T-helper 1 cell (primary cell): ENCODE results near the gene BABAM2.
A peak's percentile ranks its signal among the peaks of the same experiment; 100 is the strongest.
"Not testable (repeated sequence)": the region's sequence is repeated elsewhere in the genome, so short reads cannot be mapped to it uniquely, and the experiment has no call there.

Experiments used
- DNase-seq, 5 donors: peaks; one replicate each; pipeline ENCODE4 v3.0.0-alpha.2; 2012 to 2020

BABAM2 gene

GRCh38 chr2:28319118-28320008, 428.8 kb downstream of the BABAM2 start:
- DNase-seq, result no peak

- DNase-seq, result no peak
Measured at GRCh38 chr2:28320009-28320365, 429.5 kb downstream of the BABAM2 start.

- DNase-seq, result no peak
Measured at GRCh38 chr2:28320371-28320770, 429.8 kb downstream of the BABAM2 start.

GRCh38 chr2:28321426-28321825, 430.9 kb downstream of the BABAM2 start:
- DNase-seq, result no peak

- DNase-seq, result no peak
Measured at GRCh38 chr2:28322051-28322450, 431.5 kb downstream of the BABAM2 start.

- DNase-seq, result no peak
Measured at GRCh38 chr2:28322456-28322855, 431.9 kb downstream of the BABAM2 start.

- no peak for DNase-seq
Measured at GRCh38 chr2:28322981-28323396, 432.5 kb downstream of the BABAM2 start.

GRCh38 chr2:28325173-28325566, 434.6 kb downstream of the BABAM2 start:
- no peak for DNase-seq

GRCh38 chr2:28325567-28326468, 435.3 kb downstream of the BABAM2 start:
- DNase-seq, result peak in 1 of 5 donors; percentile 23

GRCh38 chr2:28326469-28326805, 435.9 kb downstream of the BABAM2 start:
- DNase-seq, result no peak

GRCh38 chr2:28326881-28327505, 436.5 kb downstream of the BABAM2 start:
- DNase-seq, result no peak

- no peak for DNase-seq
Measured at GRCh38 chr2:28327581-28327955, 437.0 kb downstream of the BABAM2 start.

- DNase-seq, result peak in 1 of 5 donors; percentile 40
Measured at GRCh38 chr2:28327956-28328922, 437.7 kb downstream of the BABAM2 start.

GRCh38 chr2:28329184-28329583, 438.7 kb downstream of the BABAM2 start:
- DNase-seq, result no peak

- DNase-seq, result not testable (repeated sequence)
Measured at GRCh38 chr2:28330722-28331121, 440.2 kb downstream of the BABAM2 start.

GRCh38 chr2:28331797-28332196, 441.3 kb downstream of the BABAM2 start:
- not testable (repeated sequence) for DNase-seq

GRCh38 chr2:28332696-28333095, 442.2 kb downstream of the BABAM2 start:
- no peak for DNase-seq

GRCh38 chr2:28333606-28334526, 443.3 kb downstream of the BABAM2 start:
- no peak for DNase-seq

GRCh38 chr2:28334527-28334894, 444.0 kb downstream of the BABAM2 start:
- no peak for DNase-seq

GRCh38 chr2:28335265-28335664, 444.7 kb downstream of the BABAM2 start:
- DNase-seq, result not testable (repeated sequence)

- no peak for DNase-seq
Measured at GRCh38 chr2:28335666-28336065, 445.1 kb downstream of the BABAM2 start.
